K562 (cell line): Measurements from ENCODE around the gene SOX8. TPM values are rescaled to one million over a fixed set of nuclear protein-coding genes. Genes with fewer than 3 reads are reported as not detected.

Experiments used
- ATAC-seq: fragments of 200-7000 bp; cut with Tn5 transposase; 3 replicates; pipeline ENCODE4 v1.9.1; 2020; ENCODE audit warnings: moderate library complexity
- BruUV-seq: library from RNA; stranded (reverse); fragments of 400-500 nt; replicated peaks from 2 replicates; lab custom pipeline; 2021; lab: Mats Ljungman, UMichigan
- CTCF ChIA-PET: fragments of 300-600 bp; formaldehyde crosslinking; extraction: SDS; loops from one replicate; lab custom pipeline; 2021; ENCODE audit warnings: low intra/inter-chr PET ratio; lab: Yijun Ruan, JAX
- POLR2A ChIA-PET: fragments of 300-600, 350-650 bp; sonication (Branson Sonifier 250); formaldehyde crosslinking; extraction: SDS; loops from one replicate; lab custom pipeline; 2021; ENCODE audit warnings: antibody characterized with exemption, inconsistent platforms; lab: Yijun Ruan, JAX
- DNase-seq, 4 experiments: peaks; one replicate each; pipeline versions ENCODE4 v3.0.0 to v3.0.0-alpha.2; 2011 to 2018; ENCODE audit warnings: low spot score in 3 of 4, mixed read lengths in 3 of 4; ENCODE audit errors: extremely low read depth in 1 of 4
- FAIRE-seq: peaks from 2 replicates; lab custom pipeline; 2011; peaks lifted over from hg19 to GRCh38; lab: Jason Lieb, UNC
- H2AFZ ChIP-seq: 2 replicates; pipeline ENCODE4 v1.6.0; 2011; ENCODE audit warnings: low read depth, low read length, control low read depth, inconsistent platforms
- H3K27ac ChIP-seq: fragments of 200-600 bp; 3 replicates; pipeline ENCODE4 v1.8.0; 2011; ENCODE audit warnings: low read depth, mild to moderate bottlenecking, control low read depth, inconsistent platforms, low read length, moderate library complexity, mixed read lengths; ENCODE audit errors: extremely low read depth
- H3K27me3 ChIP-seq, 2 experiments: fragments of 300-600 bp in 1 of 2; 2 replicates in 1 of 2; 3 replicates in 1 of 2; pipeline versions ENCODE4 v1.6.0 to v1.8.0; 2011; ENCODE audit warnings: inconsistent platforms in 2 of 2, low read length in 2 of 2, mild to moderate bottlenecking in 1 of 2, mixed read lengths in 1 of 2, moderate library complexity in 1 of 2; ENCODE audit not compliant: control insufficient read depth in 2 of 2, insufficient read depth in 2 of 2
- H3K36me3 ChIP-seq: fragments of 300-600 bp; 3 replicates; pipeline ENCODE4 v1.8.0; 2011; ENCODE audit warnings: mild to moderate bottlenecking, low read length, inconsistent platforms; ENCODE audit not compliant: control insufficient read depth, insufficient read depth
- H3K4me1 ChIP-seq, 2 experiments: fragments of 200-600 bp in 1 of 2; replicated peaks in 1 of 2; 2 replicates in 1 of 2; 3 replicates in 1 of 2; pipeline versions ENCODE4 v1.5.1 to v1.8.0; 2011; ENCODE audit warnings: inconsistent platforms in 2 of 2, low read length in 2 of 2, mild to moderate bottlenecking in 1 of 2, mixed read lengths in 1 of 2, moderate library complexity in 1 of 2; ENCODE audit not compliant: control insufficient read depth in 2 of 2, insufficient read depth in 2 of 2
- H3K4me2 ChIP-seq: 2 replicates; pipeline ENCODE4 v1.6.1; 2011; ENCODE audit warnings: low read length, control low read depth, inconsistent platforms, mixed read lengths; ENCODE audit not compliant: insufficient read depth
- H3K4me3 ChIP-seq: fragments of 200-600 bp; sonication (generic), shearing (Covaris generic); 2 replicates; pipeline ENCODE4 v1.5.1; 2016; ENCODE audit warnings: control low read depth, inconsistent platforms
- H3K79me2 ChIP-seq: fragments of 200-600 bp; 3 replicates; pipeline ENCODE4 v1.8.0; 2011; ENCODE audit warnings: low read length, inconsistent platforms; ENCODE audit not compliant: control insufficient read depth, insufficient read depth
- H3K9ac ChIP-seq, 2 experiments: 2 replicates each; pipeline versions ENCODE4 v1.6.0 to v1.6.1; 2011; ENCODE audit warnings: low read depth in 2 of 2, low read length in 2 of 2, control low read depth in 1 of 2, inconsistent platforms in 1 of 2, mild to moderate bottlenecking in 1 of 2, mixed read lengths in 1 of 2; ENCODE audit not compliant: insufficient read depth in 1 of 2
- H3K9me1 ChIP-seq: one replicate; pipeline ENCODE4 v1.6.0; 2011; ENCODE audit warnings: inconsistent platforms, mild to moderate bottlenecking, low read length, moderate library complexity; ENCODE audit not compliant: control insufficient read depth, insufficient read depth
- H3K9me3 ChIP-seq: replicated peaks from 2 replicates; pipeline ENCODE4 v1.5.1; 2011; ENCODE audit warnings: low read depth, low read length, inconsistent platforms; ENCODE audit not compliant: control insufficient read depth, insufficient read depth
- H4K20me1 ChIP-seq: replicated peaks from 2 replicates; pipeline ENCODE4 v1.6.1; 2011; ENCODE audit warnings: low read length, inconsistent platforms, mixed read lengths; ENCODE audit not compliant: control insufficient read depth, insufficient read depth
- ESRRB ChIP-seq: fragments of 250-450 bp; sonication (Bioruptor Pico); IDR thresholded peaks from 2 replicates; pipeline ENCODE4 v1.5.0; 2020; ENCODE audit warnings: mild to moderate bottlenecking, moderate library complexity, borderline replicate concordance
- GABPB2 ChIP-seq: fragments of 250-450 bp; sonication (Bioruptor Pico); conservative IDR thresholded peaks from 2 replicates; pipeline ENCODE4 v1.5.1; 2021; ENCODE audit warnings: mild to moderate bottlenecking
- ID3 ChIP-seq, 2 experiments: fragments of 250-450 bp in 1 of 2; fragments of 450-650 bp in 1 of 2; sonication (Bioruptor Pico) in 1 of 2; IDR thresholded peaks; 2 replicates each; pipeline versions ENCODE4 v1.6.1 to v1.8.0; 2016 to 2021; ENCODE audit warnings: mild to moderate bottlenecking in 2 of 2, moderate library complexity in 2 of 2, missing compliant biosample characterization in 1 of 2, missing genetic modification characterization in 1 of 2
- KAT2B ChIP-seq: IDR thresholded peaks from one replicate; pipeline ENCODE4 v1.6.1; 2012; ENCODE audit warnings: low read depth, mild to moderate bottlenecking, control low read depth, inconsistent platforms, low read length, moderate library complexity
- OTX1 ChIP-seq: fragments of 450-650 bp; formaldehyde crosslinking; IDR thresholded peaks from 2 replicates; pipeline ENCODE4 v1.4.0; 2022; ENCODE audit warnings: mild to moderate bottlenecking
- POU5F1 ChIP-seq: fragments of 150-350 bp; IDR thresholded peaks from 2 replicates; pipeline ENCODE4 v1.6.1; 2014; ENCODE audit warnings: borderline replicate concordance, low read length, low read depth, mild to moderate bottlenecking; ENCODE audit not compliant: partially characterized antibody
- VEZF1 ChIP-seq: fragments of 200-800 bp; sonication (Bioruptor generic); IDR thresholded peaks from 2 replicates; pipeline ENCODE4 v1.6.1; 2017; ENCODE audit warnings: missing genetic modification characterization, missing compliant biosample characterization
- ZFPM2 ChIP-seq: fragments of 250-450 bp; sonication (Bioruptor Pico); IDR thresholded peaks from 2 replicates; pipeline ENCODE4 v1.5.1; 2022; ENCODE audit warnings: mild to moderate bottlenecking
- ZNF143 ChIP-seq: sonication (generic); formaldehyde crosslinking; IDR thresholded peaks from 2 replicates; pipeline ENCODE4 v1.9.0; 2022; ENCODE audit warnings: mild to moderate bottlenecking, missing genetic modification reagents
- ZNF408 ChIP-seq: fragments of 250-450 bp; sonication (Bioruptor Pico); IDR thresholded peaks from 2 replicates; pipeline ENCODE4 v1.4.0; 2020; ENCODE audit warnings: low read depth, mild to moderate bottlenecking, moderate library complexity
- ZNF586 ChIP-seq: fragments of 450-650 bp; formaldehyde crosslinking; conservative IDR thresholded peaks from 2 replicates; pipeline ENCODE4 v1.4.0; 2020; ENCODE audit warnings: mild to moderate bottlenecking, moderate library complexity
- WGBS: fragments of 100-300 bp; shearing (Covaris generic); methylation state at CpG from one replicate; pipeline ENCODE4 v1.1.6; 2016; ENCODE audit warnings: low coverage, mixed read lengths; ENCODE audit not compliant: insufficient coverage; ENCODE audit errors: missing lambda C conversion rate; 5-methylcytosine and 5-hydroxymethylcytosine counted together
- in situ Hi-C: fragments of 300-500 bp; cut with MboI; formaldehyde crosslinking; loops from 4 replicates; pipeline ENCODE4 v1.15.0; 2018; ENCODE audit warnings: inconsistent platforms, mixed read lengths
- intact Hi-C: fragments of 100-400 bp; cut with micrococcal nuclease; formaldehyde crosslinking; loops from 2 replicates; pipeline ENCODE4 v1.14.2; 2022
- polyA plus RNA-seq, 8 experiments: library from polyadenylated mRNA; depleted of rRNA in 4 of 8; stranded (reverse) in 5 of 8; unstranded in 3 of 8; fragments of >200 nt; fragmentation: Nextera tagmentation in 2 of 8; fragmentation: Illumina TruSeq in 1 of 8; extraction: Ambion mirVana in 2 of 8; extraction: Trizol in 1 of 8; gene quantifications; 2 replicates each; pipeline versions ENCODE4 v1.2.1 to v1.2.3, GENCODE V29; 2011 to 2014; ENCODE audit warnings: inconsistent platforms in 1 of 8, missing spikeins in 1 of 8
- total RNA-seq, 7 experiments: library from RNA; depleted of rRNA in 6 of 7; stranded (reverse); fragments of >200 nt in 6 of 7; fragmentation: Illumina TruSeq in 2 of 7; extraction: Trizol in 2 of 7; gene quantifications; 2 replicates each; pipeline versions ENCODE4 v1.2.1 to v1.2.3, GENCODE V29; 2011 to 2021; ENCODE audit warnings: low replicate concordance in 1 of 7
- TF ChIP-seq, protein P1 (sequence below): fragments of 450-650 bp; IDR thresholded peaks from 2 replicates; pipeline ENCODE4 v1.6.1; 2016; ENCODE audit warnings: borderline replicate concordance
- TF ChIP-seq, protein P2 (sequence below): fragments of 250-450 bp; sonication (Bioruptor Pico); IDR thresholded peaks from 2 replicates; pipeline ENCODE4 v1.4.0; 2020; ENCODE audit warnings: mild to moderate bottlenecking
- TF ChIP-seq, protein P3 (sequence below): fragments of 450-650 bp; IDR thresholded peaks from 2 replicates; pipeline ENCODE4 v1.6.1; 2016; ENCODE audit warnings: missing biosample characterization, missing genetic modification characterization

Gene SOX8
- total and polyA plus RNA-seq, 9 of the 15 experiments (the other 6 are each of a cell fraction or from before 2014, with no cell fraction given) = 0.07 to 0.15 (median 0.15) TPM; not detected in 6

DNA sequence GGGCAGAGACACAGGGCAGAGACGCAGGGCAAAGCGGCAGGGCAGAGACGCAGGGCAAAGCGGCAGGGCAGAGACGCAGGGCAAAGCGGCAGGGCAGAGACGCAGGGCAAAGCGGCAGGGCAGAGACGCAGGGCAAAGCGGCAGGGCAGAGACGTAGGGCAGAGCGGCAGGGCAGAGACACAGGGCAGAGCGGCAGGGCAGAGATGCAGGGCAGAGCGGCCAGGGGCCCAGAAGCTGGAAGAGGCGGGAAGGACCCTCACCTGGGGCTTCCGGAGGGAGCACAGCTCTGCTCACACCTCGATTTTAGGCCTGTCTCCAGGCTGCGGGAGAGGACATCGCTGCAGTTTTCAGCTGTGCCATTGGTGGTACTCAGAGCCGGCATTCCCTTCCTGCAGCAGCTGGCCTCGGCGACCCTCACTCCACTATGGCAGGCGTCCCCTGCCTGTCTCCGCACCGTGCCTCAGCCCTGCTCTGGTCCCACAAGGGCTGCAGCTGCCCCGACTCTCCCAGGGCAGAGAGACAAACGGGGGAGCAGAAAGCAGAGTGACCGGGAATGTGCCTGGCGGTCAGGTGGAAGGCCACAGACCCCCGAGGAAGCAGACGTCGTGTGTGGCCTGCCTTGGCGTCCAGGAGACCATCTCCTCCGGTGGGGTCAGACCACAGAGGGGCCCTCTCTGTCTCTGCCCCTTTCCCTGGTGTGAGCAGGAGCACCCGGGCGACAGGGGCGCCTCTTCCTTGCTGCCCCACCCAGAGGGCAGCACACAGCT is 29.9 kb downstream of the SOX8 start:
- Histone ChIP-seq H3K79me2 (no peaks in the 10 kb centered on the region), H4K20me1 (peaks cover 22% of the 10 kb centered on the region), H3K4me2 (no peak overlapping the region), H3K36me3 (no peaks in the 10 kb centered on the region), H3K4me1 (peaks cover 0 to 15% of the 10 kb centered on the region in 2 experiments; a peak in 1 of 5 replicates), H3K27me3 (peaks cover 26 to 85% of the 10 kb centered on the region in 2 experiments; a peak in 4 of 5 replicates), H3K27ac (no peak overlapping the region), H2AFZ (no peak overlapping the region), H3K9me1 (no peaks in the 10 kb centered on the region), H3K9me3 (no peaks in the 10 kb centered on the region), H3K9ac (0 out of 4 replicates have a peak overlapping the region, but pooled peaks of 1 of the 2 experiments have one; percentile 17), H3K4me3 (no peak overlapping the region)
- no peak for DNase-seq
- CTCF ChIA-PET = no interaction called here
- no peak for ATAC-seq
- POLR2A ChIA-PET = interaction anchor here (0.6 to 1.1 kb wide), 3 partner anchors 14 to 36 kb away, joined by 3 to 4 read pairs (median 3); no protein-coding TSS in a partner anchor
- in situ Hi-C loops (no loop called here), intact Hi-C loops (no loop called here)
- 14% methylated on average over 29 of the region's 37 CpGs for WGBS
- FAIRE-seq = no peak
- BruUV-seq = no TSS peak
- TF ChIP-seq, protein P1, sequence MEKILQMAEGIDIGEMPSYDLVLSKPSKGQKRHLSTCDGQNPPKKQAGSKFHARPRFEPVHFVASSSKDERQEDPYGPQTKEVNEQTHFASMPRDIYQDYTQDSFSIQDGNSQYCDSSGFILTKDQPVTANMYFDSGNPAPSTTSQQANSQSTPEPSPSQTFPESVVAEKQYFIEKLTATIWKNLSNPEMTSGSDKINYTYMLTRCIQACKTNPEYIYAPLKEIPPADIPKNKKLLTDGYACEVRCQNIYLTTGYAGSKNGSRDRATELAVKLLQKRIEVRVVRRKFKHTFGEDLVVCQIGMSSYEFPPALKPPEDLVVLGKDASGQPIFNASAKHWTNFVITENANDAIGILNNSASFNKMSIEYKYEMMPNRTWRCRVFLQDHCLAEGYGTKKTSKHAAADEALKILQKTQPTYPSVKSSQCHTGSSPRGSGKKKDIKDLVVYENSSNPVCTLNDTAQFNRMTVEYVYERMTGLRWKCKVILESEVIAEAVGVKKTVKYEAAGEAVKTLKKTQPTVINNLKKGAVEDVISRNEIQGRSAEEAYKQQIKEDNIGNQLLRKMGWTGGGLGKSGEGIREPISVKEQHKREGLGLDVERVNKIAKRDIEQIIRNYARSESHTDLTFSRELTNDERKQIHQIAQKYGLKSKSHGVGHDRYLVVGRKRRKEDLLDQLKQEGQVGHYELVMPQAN = no peak
- TF ChIP-seq ZNF586 (CRISPR knock-in tag) (no peak), ZNF143 (CRISPR knock-in tag) (no peak), OTX1 (no peak), KAT2B (no peak), POU5F1 (no peak), VEZF1 (no peak), ESRRB (CRISPR knock-in tag) (no peak), ZFPM2 (CRISPR knock-in tag) (no peak), ZNF408 (CRISPR knock-in tag) (no peak), ID3 (CRISPR knock-in tag; IDR thresholded peaks at IDR 0.05) (no peak), ID3 (tag; IDR thresholded peaks at IDR 0.05) (no peak), GABPB2 (CRISPR knock-in tag) (no peak)
- TF ChIP-seq, protein P2, sequence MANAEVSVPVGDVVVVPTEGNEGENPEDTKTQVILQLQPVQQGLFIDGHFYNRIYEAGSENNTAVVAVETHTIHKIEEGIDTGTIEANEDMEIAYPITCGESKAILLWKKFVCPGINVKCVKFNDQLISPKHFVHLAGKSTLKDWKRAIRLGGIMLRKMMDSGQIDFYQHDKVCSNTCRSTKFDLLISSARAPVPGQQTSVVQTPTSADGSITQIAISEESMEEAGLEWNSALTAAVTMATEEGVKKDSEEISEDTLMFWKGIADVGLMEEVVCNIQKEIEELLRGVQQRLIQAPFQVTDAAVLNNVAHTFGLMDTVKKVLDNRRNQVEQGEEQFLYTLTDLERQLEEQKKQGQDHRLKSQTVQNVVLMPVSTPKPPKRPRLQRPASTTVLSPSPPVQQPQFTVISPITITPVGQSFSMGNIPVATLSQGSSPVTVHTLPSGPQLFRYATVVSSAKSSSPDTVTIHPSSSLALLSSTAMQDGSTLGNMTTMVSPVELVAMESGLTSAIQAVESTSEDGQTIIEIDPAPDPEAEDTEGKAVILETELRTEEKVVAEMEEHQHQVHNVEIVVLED (CRISPR knock-in tag) = no peak
- TF ChIP-seq, protein P3, sequence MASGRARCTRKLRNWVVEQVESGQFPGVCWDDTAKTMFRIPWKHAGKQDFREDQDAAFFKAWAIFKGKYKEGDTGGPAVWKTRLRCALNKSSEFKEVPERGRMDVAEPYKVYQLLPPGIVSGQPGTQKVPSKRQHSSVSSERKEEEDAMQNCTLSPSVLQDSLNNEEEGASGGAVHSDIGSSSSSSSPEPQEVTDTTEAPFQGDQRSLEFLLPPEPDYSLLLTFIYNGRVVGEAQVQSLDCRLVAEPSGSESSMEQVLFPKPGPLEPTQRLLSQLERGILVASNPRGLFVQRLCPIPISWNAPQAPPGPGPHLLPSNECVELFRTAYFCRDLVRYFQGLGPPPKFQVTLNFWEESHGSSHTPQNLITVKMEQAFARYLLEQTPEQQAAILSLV (tag) = no peak
